Stomach (tissue), 4 donors: Measurements from ENCODE around the gene PDPN.

Experiments used
- POLR2A ChIP-seq, 4 donors: fragments of 450-650 bp; IDR thresholded peaks; one replicate each; pipeline ENCODE4 v1.6.1; 2016; ENCODE audit warnings: antibody characterized with exemption in 4 of 4, control low read depth in 2 of 4, mild to moderate bottlenecking in 1 of 4, moderate library complexity in 1 of 4
- POLR2AphosphoS5 ChIP-seq, 3 donors: sonication (generic); formaldehyde crosslinking; IDR thresholded peaks; one replicate each; pipeline ENCODE4 v1.6.1; 2016; ENCODE audit warnings: antibody characterized with exemption in 3 of 3

DNA sequence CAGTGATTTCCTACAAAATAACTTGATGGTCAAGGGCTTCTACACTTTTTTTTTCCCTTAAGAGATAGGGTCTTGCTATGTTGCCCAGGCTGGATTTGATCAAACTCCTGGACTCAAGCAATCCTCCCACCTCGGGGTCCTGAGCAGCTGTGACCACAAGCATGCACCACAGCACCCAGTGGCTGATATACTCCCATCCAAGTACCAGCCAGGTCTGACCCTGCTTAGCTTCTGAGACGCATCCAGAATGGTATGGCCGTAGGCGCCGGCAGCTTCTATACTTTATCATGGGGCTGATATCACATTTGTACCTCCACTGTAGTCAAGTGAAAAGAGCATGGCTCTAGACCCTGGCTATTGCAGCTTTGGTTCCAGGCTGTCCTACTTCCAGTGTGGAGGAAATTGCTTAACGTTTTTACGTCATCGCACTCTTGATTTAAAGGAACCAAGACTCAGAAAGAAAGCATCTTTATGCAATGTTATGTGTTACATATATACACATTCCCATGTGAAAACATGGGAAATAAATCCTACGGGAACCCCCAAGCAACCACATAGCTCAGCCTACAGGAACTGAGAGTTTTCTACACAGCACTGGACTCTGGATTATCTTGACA is 39.5 kb downstream of the PDPN start:
- TF ChIP-seq POLR2A (IDR thresholded peaks at IDR 0.05) (no peak), POLR2AphosphoS5 (IDR thresholded peaks at IDR 0.05) (no peak)
